Hematopoietic multipotent progenitor cell treated with erythropoietin and hydrocortisone succinate and interleukin-3 and kit ligand, for 8 days (in vitro differentiated cells): ENCODE measurements around the gene FGF12.
"Not testable (repeated sequence)": the region's sequence is repeated elsewhere in the genome, so short reads cannot be mapped to it uniquely, and the experiment has no call there.

Source experiments
- DNase-seq: peaks from one replicate; pipeline ENCODE4 v3.0.0-alpha.2; 2015

Gene FGF12

DNA sequence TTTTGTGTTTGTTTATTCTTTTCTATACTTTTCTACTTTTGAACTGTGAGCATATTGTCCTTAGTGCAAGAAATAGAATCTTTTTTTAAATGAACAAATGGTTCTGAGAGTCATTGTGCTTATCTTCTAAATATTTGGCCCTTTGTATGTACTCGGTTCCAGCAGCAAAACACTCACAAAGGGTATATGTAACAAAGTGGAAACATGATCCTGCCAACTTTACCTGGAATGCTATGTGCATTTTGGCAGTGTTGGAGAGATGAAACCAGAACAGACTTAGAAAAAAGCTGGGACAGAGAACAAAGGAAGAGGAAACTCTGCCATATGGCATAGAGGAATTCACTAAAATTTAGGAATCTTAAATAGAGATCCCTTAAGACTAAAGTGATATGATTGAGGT, 150.1 kb downstream of the FGF12 start:
- DNase-seq, result no peak

DNA sequence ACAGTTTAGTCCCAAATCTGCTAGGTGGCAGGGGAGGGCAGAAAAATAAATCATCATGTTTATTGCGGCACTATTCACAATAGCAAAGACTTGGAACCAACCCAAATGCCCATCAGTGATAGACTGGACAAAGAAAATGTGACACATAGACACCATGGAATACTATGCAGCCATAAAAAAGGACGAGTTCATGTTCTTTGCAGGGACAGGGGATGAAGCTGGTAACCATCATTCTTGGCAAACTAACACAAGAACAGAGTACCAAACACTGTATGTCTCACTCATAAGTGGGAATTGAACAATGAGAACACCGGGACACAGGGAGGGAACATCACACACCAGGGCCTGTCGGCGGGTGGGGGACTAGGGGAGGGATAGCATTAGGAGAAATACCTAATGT, 150.6 kb downstream of the FGF12 start:
- DNase-seq, result not testable (repeated sequence)

DNA sequence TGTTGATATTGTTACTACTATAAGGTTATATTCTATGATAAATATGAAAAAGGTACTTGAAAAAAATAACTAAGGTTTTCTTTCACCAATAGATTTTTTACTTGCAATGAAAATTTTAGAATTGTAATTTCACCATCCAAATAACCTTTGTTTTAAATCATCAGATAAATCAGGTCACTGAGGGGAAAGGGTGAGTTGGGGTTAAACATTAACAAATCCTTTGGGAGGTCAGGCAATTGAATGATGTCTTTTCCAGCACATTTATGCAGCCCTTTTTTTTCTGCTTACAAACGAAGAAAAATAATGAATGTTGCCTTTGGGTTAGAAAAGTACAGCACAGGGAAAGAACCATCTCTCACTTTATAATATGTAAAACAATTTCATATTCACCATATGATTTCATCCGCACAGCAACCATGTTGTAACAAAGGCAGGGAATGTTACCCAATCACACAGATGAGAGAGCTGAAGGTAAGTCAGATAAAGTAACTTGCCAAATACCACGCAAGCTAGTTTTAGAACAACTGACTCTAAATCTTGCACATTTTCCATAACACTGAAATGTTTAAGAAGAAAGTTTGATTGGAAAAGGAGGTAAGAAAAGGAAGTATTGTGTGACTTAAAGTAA, 151.3 kb downstream of the FGF12 start:
- no peak for DNase-seq

DNA sequence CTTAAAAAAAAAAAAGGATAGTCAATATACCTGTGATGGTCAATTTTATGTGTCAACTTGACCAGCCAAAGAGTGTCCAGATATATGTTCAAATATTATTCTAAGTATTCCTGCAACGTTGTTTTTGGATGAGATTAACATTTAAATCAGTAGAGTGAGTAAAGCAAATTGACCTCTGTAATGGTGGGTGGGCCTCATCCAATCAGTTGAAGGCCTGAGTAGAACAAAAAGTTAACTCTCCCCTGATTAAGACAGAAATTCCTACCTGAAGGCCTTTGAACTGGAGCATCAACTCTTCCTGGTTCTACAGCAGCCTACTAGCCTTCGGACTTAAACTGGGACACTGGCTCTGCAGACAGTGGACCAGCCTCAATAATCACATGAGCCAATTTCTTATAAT, 154.1 kb downstream of the FGF12 start:
- DNase-seq, result no peak

DNA sequence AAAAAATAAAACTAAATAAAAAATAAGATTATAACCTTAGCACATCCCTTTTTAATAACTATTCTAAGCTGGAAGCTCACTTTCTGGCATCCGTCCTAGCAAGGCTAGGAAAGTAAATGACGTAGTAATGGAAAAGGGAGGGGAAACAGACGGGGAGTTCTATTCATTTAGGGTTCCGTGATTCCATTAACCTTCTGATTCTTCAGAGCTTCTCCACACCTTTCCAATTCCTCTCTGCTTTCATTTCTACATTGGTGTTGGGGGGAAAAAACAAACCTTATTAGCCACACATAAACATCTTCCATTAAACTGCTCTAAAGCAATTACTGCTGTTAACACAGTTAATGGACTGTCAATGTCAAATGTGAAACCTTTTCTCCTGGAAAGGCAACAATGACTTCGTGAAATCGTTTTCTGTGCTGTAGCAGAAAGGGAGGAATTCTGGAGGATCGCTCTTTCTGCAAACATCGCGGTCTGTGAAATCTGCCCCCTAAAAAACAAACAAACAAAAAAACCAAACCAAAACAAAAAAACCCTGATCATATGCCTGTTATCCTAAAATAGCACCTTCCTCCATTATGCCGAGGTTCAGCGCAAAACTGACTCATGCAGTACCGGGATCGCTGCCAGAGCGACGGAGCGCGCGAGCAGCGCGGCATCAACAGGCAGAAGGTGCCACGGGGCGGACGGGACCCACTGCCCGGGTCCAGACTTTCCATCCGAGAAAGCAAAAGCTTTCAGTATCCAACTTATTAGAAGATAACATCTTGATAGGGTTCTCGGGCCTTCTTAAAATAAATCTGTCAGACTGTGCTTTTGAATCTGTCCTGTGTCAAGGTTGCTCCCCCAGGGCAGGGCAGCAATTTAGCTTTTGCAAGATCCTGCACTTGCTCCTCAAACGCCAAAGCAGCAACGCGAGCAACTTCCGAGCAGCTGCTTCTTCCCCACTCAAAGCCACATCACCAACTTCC, 156.2 kb downstream of the FGF12 start:
- no peak for DNase-seq

DNA sequence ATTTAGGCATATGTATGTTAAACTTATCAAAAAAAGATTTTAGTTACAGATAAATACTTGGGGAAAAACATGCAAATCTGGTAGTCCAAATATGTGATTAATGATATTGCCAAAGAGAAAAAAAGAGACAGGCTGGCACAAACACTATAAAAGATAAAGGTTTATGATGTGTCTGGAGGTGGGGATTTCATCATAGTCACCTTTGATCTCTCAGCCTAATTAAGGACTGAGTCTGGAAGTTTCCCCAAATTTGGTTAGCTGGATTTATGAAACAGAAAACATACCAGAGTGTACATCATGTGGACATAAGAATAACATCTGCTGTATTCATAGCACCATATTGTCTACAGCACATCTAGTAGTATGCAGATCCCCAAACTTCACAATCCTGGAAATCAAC, 157.0 kb downstream of the FGF12 start:
- DNase-seq, result no peak

DNA sequence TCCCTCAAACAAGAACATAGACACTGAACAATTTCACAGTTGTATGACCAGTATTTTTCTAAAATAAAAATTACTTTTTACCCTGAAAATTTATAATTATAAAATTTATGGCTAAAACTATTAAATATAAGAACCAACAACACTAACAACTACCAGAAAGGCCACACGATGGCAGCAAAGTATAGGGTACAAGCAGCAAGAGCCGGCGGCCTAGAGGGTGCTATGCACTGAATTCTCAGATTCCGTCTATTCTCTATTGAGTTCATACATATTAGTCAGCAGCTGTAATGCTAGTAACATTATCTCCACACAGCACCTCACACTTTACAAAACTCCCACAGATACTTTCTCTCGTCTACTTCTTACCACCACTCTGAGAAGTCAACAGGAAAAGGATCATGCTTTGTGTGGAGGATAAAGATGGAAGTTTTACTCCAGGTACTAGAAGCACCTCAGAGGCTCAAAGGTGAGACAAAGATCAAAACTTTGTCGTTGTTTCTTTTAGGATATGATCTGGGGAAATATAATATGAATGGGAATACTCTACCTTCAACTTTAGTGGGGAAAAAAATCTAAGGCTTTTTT, 160.5 kb downstream of the FGF12 start:
- peak; percentile 61 for DNase-seq

DNA sequence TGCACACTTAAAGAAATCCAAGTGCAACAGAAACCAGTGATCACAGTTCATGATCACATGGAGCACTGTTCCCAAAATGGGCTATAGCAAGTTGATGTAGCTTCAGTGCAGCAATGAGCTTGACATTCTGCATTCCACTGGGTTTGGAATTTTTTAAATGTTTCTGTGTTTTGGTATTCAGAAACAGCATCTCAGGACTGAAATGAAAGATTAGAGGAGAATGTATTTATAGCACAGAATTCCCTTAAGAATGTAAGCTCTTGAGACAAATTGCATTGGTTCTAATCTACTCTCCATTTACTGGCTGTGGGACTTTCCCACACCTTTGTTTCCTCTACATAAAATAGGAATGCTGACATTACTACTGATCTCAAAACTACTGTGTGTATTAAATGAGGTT, 162.7 kb downstream of the FGF12 start:
- no peak for DNase-seq

DNA sequence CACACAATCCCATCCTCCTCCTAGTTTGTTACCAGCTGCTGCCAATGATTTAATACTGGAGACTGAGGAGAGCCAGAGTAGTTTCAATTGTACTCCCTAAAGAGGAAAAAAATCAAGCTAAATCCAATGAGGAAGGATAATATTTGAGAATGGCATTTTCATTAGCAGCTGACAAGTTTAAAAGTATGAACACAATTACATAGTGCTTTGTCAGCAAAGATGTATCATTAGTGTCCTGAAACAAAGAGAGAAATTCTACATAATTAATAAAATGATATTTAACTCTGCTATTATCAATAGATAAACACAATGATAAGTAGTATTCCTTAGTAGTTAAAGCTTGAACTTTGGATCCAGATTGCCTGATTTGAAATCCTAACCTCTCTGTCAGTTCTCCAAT, 163.9 kb downstream of the FGF12 start:
- no peak for DNase-seq

DNA sequence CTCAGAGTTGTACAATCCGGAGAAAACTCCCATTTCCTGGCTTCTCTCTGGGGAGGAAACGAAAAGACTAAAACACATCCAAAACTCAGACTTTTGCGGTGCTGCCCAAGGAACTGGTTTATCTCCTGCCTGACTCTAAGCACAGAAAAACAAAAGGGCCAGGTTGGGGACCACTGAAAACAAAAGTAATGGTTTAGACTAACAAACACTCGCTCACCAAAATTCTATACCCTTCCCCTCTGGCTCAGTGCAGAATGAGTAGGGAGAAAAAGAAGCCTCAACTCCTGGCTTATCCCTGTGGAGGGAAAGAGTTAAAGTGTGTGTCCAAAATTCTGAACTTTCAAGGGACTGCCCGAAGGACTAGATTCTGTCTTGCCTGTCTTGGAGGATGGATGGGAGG, 173.6 kb downstream of the FGF12 start:
- DNase-seq, result no peak

DNA sequence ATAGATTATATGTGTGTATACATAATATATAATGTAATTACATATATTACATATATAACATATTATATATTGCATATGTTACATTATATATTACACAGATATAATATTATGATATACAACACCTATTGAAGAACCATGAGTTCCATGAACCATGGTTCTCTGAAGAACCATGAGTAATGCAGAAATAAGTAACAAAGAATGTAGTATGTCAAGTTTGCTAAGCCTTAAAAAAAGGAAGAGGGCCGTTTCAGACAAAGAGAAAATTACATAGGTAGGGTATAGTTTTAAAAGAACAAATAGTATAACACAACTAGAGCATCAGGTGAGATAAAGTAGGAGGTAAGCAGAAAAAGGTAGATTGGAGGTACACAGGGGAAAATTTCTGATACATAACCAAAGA, 177.0 kb downstream of the FGF12 start:
- no peak for DNase-seq

DNA sequence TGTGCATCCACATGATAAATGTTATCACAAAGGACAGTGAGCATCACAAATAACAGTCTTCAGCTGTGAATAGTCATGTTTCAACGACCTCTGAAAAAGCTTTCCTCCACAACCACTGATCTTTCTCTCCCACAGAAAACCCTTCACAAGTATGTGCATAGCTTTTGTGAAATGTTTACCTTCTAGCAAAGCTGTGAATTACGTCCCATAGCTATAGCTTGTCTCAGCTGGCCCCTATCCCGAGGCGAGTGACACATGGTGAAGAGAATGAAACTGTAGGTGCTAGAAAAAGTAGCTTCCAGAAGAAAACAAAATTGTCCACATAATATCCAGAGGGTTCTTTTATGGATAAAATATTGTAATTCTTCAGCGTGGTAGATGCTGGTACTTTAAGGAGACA, 182.0 kb downstream of the FGF12 start:
- peak; percentile 1 for DNase-seq

DNA sequence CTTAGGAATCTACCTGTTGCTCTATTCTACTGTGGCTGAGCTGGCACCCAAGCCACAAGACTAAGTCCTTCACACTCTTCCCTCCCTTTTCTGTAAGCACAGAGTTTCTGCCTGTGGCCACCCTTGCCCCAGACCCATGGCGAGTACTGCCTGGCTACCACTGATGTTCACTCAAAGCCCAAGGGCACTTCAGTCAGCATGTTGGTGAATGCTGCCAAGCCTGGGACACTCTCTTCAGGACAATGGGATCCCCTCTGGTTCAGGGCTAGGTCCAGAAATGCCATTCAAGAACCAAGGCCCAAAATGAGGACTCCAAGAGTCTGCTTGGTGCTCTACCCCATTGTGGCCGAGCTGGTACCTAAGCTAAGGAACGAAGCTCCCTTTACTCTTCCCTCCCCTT, 184.2 kb downstream of the FGF12 start:
- no peak for DNase-seq

DNA sequence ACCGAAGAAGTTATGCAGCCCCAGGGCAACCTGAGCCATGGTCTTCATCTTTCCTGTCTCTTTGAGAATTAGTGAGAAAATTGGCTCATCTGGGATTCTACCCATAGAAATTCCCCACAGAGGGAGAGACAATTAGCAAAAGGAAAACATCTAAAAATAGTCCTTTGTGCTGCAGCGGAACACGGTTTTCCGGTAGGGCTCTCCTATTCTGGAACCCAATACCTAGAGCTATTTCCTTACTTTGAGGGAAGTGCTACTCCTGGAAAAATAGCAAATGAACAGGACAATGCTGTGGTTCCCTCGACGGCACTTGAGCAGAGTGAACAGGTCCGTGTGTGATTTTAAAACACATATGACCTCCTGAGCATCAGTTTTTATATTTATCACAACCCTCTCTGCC, 210.5 kb downstream of the FGF12 start:
- DNase-seq, result no peak

DNA sequence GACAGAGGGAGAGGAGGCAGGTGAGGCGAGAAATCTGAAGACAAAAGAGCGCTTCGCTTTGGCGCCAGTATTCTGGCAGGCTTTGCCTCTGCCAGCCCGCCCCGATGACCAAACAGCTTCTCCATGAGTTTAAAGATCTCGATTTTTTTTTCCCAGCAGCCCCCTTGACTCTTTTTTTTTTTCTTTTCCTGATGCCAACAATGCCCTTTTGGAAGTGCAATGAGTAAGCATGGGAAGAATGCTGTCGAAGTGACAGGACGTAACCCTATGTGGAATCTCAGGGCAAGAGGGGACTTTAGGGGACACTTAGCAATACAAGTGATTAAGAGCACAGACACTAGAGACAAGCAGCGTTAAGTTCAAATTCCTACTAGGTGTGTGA, 211.7 kb downstream of the FGF12 start:
- DNase-seq, result no peak

DNA sequence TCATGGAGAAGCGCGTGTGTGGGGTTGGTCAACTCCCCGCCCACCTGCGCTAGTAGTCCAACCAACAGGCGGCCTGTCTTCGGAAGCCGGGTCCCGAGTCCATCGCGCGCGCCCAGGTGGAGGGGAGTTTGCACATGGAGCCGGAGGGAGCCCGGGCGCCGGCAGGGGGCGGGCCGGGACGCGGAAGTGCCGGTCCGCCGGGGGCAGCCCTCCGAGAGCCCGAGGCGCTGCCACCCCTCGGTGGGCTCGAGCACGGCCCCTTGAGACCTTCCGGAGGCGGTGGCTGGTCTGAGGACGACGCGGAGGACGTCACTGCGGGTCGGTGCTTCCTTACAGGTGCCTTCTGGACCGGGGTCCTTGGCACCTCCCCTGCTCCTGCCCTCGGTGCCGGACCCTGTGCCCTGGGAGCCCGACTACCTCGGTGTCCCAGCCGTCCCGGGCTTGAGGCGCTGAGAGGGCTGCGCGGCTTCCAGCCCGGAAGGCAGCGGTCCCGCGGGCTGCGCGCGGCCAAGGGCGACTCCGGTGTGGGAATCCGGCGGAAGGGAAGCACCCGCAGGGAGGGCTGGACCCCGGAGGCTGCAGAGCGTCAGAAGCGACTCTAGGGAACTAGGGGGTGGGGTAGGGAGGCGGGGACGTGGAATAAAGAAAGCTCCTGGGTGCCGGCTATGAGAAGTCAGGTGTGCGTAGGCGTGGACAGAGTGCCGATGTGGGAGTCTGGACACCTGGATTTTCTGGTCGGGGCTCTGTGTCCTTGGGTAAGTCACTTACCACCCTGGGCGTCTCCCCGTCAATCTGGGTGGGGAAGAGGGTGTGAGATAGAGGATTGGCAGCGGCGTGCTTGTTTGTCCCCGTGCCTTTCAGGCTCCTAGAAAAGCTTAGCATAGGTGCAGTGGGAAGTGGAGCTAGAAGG, 212.3 kb downstream of the FGF12 start:
- DNase-seq, result no peak

DNA sequence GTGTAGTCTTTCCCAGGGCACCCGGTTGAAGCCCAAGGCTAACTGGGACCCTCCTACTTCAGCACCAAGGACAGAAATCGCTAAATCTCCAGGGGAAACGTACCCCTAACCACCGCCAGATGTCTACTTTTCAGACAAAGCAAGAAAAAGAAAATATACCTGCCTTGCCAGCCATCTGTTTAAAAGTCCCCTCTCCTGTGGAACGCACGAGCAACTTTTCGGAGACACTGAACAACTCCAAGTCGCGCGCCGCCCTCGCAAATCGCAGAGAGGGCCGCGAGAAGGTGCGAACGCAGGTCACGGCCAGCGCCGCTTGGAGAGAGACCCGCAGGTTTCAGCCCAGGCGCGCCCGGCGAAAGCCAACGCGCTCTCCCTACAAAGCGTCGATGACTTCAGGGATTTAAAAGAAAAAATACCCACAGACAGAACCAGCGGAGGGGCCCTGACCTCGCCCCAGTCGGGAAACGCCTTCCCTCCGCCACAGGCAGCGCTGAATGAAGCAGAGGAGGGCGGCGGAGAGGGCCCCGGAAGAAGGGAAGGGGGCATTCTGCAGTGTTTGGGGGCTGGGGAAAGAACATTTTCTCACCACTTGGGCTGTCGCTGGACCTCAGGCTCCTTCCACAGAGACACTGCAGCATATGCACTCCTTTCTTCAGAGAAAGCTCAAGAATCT, 213.1 kb downstream of the FGF12 start:
- peak; percentile 8 for DNase-seq

DNA sequence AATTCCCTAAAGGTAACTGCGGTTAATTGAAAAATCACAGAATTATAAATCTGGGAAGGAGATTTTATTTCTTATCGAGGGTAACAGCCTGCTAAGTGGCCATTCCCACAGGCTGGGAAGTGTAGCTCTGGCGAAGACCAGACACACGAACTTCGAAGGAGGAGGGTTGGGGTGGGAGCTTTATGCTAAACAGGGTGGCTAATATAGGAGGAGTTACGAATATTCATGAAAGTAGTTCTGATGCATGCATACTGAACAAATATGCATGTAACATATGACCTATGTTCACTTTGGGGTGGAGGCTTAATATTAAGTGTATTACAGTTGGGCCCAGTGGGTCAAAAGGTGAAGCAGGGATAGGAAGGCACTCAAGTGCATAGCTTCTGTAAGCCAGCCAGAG, 221.6 kb downstream of the FGF12 start:
- DNase-seq, result no peak

DNA sequence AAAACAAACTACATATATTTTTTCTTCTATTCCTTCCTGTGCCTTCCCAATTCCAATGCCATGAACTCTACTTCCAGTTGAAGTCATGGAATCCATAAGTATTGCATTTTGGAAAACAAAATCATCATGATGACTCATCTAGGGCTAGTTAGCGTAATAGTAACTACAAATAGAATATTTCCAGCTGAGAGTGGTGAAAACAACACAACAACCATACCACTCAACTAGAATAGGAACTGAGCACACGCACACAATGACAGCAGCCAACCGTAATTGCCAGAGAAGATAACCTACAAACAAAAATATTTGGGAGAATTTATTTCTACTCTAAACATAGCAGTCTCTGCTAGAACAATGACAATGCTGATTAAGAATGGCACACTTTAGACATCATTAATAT, 225.9 kb downstream of the FGF12 start:
- no peak for DNase-seq

DNA sequence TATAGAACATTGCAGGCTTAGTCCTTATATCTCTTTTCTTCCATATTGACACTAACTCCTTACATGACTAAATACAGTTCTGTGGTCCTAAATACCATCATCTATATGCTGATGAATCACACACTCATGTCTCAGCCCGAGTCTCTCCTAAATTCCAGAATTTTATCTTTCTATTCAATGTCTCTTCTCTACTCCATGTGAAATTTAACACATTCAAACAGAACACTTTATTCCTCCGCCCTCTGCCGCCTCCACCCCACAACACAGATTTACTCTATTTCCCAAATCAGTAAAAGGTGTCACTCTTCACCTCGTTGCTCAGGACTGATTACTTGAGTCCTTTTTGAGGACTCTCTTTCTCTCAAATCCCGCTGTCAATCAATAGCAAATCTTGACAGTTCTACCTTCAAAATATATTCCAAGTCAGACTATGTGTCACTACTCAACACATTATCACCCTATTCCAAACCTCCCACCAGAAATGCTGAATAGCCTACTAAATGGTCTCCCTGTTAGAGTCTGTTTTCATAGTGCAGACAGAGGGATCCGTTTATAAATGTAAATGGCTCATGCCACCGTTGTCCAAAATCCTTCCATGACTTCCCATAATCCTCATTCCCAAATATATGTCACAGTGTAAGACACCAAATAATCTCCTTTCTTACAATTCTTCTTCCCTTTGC, 230.3 kb downstream of the FGF12 start:
- no peak for DNase-seq

DNA sequence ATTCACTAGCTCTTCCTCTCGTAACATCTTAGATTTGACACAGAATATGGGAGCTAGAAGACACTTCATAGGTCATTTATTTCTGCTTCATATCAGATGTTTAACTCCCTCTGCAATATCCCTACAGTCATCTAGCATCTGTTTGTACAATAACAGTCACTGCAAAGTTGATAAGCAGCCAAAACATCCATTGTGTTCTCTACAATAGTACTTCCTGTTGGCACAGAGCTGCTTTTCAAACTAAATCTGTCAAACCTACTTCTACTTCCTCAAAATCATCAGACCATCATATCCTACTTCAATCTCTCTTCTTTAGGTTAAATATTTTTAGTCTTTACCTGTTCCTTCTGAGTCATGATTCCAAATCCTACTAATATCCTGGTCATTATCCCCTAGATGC, 233.2 kb downstream of the FGF12 start:
- DNase-seq, result no peak

DNA sequence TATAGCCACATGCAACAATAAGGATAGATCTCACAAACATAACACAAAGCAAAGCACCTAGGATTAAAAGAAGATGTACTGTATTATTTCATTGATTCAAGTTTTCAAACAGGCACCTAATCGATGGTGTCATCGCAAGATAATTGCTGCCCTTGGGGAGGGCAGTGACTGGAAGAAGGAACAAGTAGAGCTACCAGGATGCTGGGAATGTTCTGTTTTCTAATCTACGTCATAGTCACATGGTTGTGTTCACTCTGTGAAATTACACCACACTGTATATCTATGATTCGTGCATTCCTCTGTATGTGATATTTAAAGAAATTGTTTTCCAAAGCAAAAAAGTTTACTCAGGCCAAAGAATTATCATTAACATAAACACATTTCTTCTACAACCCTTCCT, 236.6 kb downstream of the FGF12 start:
- DNase-seq, result no peak
